ACHN (cell line): ENCODE measurements around the gene PSMA2.
A peak's percentile ranks its signal among the peaks of the same experiment; 100 is the strongest.

Experiments
- DNase-seq: peaks from one replicate; pipeline ENCODE4 v3.0.0-alpha.2; 2015
- in situ Hi-C: cut with HindIII; loops from 2 replicates; pipeline ENCODE4 v1.10.0; 2017; ENCODE audit warnings: low sequenced_read_pairs, low pct_ligation_motif_present, low pct_unique_long_range_greater_than_20kb

PSMA2 gene

DNA sequence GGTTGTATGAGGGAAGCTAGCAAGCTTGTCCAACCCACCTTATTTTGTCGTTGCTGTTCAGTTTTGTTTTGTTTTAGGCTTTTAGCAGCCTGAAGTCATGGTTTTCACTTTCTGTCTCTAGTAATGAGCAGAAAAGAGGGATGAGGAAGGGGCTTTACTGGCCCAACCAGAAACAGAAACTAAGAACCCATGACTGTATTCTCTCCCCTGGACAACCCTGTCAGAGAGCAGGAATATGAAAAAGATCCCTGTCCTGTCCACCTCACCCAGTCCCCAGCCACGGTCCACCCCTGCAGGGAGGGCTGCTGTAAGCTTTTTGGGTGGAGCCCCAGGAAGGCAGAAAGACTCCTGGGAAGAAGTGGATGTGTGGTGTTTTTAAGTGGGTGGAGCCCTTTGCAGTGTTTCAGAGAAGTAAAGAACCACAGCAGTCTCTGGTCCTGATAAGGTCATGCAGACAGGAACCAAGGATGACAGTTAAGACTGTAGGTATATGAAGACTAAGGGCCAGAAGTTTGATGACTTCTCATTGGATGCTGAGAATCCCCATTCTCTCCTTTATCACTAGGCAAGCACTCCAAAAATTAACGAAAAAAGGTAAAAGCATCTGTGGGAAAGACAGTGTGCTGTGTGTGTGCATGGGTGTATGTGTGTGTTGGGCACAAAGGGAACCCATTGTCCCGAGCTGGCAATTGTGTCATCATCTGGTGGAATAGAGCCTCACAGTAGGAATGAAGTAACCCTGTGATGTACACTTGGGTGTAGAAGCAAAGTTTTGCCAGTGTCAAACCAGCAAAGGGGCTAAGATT, 14.1 kb upstream of the PSMA2 start:
- DNase-seq, result no peak
- in situ Hi-C loops, result no loop called here

DNA sequence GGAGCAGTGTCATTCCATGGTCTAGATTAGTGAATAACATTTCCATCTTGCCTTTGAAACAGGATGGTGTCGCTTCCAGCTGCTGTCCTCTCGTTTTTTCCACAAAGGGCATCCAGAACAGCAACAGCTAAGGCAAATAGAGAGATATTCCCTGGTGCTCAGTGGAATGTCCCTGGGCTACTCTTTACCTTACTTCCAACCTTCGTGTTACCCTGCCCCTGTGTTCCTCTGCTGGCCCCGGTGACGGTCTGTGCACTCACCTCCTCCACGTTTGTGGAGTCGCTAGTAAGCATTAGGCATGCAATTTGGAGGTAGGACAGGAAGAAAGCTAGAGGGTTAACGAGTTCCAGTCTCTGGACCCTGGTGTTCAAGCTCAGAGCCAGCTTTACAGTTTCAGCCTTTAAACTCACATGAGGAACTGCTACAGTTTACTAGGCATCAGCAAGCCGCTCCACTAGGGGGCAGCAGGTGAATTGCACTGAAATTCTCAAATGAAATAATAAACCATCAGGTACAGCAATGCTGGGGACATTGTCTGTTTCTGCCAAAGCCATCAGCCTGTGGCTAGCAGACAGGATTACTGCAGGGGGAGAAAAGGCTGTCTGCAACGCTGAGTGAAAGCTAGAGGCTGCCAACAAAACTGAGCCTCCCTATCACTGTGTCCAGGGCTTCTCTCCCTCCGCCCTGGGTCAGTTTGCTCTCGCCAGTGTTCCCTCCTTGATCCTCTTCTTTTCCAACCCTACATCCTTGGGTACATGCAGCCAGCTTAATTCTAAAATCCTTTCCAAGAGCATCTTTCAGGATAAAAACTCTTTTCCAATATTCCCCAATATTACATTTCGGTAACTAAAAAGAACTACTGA, 9.2 kb upstream of the PSMA2 start:
- in situ Hi-C loops, result no loop called here
- peak; percentile 73 for DNase-seq

DNA sequence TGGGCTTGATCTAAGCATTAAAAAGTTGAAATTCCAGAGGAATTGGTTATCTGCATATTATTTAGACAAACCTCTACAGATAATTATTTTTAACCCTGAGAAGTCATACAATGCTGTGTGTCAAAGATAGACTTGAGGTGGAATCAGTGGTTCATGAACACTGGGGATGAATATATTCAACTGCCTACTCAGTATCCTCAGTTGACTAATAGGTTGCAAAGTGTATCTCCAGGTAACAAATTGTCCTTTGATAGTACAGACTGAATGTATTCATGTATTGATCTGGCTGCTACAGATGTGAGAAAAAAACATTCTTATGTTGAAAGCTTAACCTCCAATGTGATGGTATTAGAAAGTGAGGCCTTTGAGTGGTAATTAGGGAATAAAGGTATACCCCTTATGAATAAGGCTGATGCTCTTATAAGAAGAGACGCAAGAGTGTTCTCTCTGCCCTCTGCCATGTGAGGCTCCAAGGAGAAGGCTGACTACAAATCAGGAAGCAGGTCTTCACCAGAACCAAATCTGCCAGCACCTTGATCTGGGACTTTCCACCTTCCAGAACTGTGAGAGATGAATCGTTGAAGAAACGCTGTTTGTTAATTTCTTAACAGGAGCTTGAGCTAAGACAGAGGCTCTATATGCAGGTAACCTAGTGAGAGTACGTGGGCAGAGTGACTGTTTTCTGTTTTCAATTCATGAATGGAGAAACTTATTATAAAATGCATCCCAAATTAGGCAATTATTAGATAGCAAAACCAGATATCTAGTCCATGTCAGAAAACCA, 7.7 kb upstream of the PSMA2 start:
- DNase-seq, result no peak
- in situ Hi-C loops, result no loop called here

DNA sequence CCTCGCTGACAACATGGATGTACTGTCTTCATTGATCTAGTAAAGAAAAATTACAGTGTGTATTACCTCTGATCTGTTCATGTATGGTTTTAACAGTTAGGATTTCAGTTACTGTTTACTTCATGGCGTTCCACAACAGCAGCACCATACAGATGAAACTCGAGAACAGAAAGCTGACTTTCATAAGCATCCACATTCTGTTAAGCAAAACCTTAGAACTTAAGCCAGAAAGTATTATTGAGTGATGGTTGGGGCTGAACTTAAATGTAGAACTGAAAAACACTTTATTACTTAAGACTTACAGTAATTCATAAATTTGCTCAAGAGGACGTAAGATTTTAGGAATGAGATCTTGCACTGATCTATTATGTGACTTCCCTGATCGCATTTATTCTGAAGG, 3.9 kb upstream of the PSMA2 start:
- no peak for DNase-seq
- in situ Hi-C loops, result no loop called here

DNA sequence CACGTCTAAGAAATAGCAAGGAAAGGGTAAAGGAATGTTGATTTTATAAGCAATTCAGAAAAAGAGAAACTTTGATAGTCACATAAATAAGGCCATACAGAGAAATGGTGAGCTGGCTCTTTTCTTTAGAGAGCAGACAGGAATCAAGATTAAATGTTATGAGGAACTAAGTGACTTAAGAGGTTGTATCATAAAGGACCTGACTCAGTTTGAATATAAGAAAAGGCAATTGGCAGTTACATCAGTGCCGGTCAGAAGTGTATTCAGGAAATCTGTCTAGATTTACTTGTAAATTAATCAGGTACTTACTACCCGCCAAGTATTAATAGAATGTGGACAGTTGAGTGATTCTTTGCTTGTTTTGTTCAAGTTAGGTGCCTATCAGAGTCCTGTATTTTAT, 2.3 kb upstream of the PSMA2 start:
- in situ Hi-C loops, result no loop called here
- no peak for DNase-seq

DNA sequence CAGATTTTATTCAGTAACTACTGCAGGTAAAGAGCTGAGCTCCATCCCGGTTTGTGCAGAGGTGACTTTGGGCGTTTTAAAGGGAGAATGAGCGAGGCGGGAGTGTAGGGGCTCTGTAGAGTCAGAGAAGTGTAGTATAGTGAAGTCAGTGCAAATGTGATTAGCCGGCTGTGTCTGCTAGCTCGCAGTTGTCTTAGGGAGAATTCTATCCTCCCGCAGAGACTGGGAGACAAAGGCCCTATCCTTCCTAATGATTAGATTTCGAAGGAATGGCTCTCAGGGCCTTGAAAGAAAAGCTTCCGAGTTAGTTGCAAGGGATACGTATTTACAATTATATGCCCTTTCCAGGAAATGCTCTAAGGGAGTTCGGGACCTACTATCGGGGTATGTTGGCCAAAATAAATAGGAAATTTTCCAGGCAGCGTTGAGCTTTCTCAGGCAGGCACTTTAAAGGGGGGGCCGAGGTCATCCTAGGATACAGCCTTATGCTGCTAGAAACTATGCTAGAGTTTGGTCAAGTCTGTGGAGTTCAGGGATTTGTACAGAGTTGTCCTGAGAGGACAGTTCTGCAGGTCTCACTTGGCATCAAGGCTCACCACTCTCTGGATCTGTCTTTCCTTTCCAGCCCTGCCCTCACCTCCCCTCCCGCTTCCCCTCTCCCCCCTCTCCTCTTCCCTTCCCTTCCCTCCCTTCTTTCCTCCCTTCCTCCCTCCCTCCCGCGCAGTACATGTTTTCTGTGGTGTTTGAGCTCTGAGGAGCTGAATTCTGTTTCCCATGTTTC, 1.0 kb upstream of the PSMA2 start:
- peak; percentile 55 for DNase-seq
- in situ Hi-C loops, result no loop called here

DNA sequence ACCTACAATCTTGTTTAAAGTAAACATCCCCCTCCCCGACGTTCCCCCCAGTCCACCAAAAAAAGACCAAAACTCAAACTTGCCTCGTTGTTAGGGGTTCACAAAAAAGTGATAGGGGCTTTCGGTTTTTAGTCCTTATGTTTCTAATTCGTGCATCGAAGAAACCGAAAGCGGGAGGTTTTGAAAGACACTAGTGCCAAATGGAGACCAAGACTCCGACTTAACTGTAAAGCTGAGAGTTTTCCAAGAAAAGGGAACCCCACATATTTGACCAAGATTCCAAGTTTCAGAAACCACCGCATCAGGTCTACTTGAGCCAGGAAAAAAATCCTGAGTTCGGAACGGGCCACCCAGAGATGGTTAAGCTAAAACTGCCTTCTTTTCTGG, 534 bp downstream of the PSMA2 start:
- in situ Hi-C loops, result no loop called here
- peak; percentile 44 for DNase-seq

DNA sequence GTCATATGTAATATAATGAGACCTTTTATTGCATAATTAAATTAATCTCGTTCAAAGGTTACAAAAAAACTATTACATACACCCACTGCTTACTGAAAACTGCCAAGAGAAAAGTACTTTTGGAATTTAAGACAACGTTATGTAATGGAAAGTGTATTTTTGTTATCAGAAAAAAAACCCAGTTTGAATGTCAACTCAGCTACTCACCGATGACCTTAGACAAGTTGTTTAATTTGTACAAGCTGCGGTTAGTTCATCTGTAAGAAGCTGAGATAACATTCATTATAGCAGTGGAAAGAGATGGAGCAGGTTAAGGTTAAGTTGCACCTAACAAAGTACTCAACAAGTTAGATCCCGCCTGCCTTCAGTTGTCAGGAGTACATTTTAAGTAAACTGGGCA, 1.1 kb downstream of the PSMA2 start:
- in situ Hi-C loops, result no loop called here
- DNase-seq, result no peak

DNA sequence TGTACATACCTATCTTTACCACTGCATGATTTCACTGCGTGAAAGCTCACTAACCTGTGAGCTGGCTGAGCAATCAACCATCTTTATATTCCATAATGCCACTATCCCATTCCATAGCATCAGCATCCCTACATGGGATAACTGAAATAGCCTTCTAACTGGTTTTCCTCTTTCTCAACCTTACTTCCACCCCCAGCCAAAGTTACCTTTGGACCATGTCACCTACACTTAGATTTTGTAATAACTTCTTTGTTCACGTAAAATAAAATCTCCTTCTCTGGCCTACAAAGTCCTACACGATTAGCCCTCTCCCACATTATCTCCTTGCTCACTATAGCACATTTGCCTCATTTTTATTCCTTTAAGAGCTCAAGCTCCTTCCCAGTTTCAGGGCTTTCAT, 2.5 kb downstream of the PSMA2 start:
- no peak for DNase-seq
- in situ Hi-C loops, result no loop called here

DNA sequence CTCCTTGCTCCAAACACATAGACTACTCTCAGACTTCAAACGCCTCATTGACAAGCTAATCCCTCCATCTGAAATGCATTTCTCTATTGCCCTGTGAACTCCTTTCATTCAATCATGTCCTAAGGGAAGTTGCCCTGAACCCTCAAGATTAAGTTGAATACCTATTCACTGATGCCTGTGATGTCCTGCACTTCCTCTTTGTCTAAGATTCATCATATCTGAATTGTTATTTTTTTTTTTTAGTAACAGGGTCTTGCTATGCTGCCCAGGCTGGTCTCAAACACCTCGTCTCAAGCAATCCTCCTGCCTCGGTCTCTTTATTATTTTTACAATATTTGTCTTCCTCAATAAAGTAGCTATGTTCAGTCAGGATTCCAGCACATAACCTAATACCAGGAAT, 3.2 kb downstream of the PSMA2 start:
- no peak for DNase-seq
- in situ Hi-C loops, result no loop called here

DNA sequence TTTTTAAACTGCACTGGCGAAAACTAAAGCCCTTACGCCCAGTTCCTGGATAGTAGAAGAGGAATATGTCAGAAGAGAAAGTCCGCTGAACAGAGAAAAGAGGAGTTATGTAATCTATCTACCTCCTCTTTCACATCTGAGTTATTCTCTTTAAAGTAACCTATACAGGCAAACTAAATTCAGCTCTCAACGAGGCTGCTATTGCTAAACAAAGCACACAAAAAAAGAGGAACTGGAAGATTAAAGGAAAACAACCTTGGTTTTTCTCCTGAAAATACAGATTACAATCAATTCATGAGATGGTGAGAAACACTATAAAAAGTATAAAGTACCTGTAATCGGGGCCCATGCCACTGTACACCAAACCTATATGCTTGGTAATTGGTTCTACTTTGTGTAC, 5.8 kb downstream of the PSMA2 start:
- no peak for DNase-seq
- in situ Hi-C loops, result no loop called here

DNA sequence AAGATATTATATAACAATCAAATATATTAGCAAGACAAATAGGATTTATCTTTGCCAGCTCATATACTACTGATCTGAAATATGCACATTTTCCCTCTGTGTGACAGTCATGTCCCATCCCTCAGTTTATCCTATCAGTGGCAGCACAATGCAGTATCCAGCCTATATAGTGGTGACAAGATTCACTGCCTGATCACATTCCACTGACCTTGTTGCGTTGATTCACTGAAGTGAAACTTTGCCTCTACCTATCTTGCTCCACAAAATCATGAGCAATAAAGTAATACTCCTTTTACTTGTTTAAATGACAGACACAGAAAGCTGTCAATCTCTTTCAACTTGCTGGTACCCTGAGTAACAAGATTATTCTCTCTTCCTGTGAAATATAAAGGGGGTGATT, 6.3 kb downstream of the PSMA2 start:
- in situ Hi-C loops, result no loop called here

DNA sequence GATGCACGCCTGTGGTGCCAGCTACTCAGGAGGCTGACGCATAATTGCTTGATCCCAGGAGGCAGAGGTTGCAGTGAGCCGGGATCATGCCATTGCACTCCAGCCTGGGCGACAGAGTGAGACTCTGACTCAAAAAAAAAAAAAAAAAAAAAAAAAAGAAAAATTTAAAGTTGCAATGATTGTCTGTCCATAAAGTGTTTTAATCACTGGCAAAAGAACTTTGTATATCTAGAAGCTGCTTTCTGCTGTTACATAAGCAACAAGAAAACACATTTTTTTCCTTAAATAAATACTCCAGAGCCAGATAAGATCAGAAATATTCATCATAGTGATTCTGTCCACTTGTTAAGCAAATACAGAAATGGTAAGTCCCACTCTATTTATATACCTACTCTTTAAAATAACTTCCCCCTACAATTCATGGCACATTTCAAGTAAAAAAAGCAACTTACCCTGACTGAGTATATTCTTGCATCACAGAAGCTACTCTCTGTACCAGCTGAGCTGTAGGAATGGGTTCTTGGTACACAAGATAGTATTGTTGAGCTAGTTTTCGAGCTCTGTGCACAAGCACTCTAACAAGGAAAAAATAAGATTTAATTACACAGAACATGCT, 7.6 kb downstream of the PSMA2 start:
- no peak for DNase-seq
- in situ Hi-C loops, result no loop called here

More for the DNA sequence above, 6.3 kb downstream of the PSMA2 start:
- no peak for DNase-seq

DNA sequence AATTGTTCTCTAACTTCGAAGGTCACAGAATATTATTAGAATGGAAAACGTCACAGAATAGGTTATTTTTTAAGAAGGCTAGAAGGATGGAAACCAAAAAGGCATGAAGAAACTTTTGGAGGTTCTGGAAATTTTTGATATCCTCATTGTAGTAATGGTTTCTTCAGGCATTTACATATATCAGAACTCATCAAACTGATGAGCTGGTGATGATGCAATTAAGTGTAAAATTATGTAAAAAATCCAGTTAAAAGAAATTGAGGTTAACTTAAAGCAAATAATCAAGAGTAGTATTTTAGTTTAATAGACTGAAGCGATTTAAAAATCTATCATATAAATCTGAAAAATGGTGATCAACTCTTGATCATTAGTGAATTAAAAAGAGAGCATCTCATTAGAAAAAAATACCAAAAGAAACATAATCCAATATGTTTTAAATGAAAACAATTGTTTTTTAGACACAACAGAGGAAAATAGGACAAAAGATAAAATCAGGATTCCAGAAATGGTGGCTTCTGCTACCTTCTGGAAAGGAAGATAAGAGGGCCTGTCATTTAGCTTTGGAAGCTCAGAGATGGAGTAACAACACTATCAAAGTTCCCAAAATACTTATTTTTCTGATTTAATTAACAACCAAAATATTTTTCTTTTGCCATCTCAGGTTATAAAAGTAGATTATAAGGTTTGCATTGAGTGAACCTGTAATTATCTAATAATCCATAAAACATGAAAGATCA, 9.8 kb downstream of the PSMA2 start:
- in situ Hi-C loops, result no loop called here
- no peak for DNase-seq

DNA sequence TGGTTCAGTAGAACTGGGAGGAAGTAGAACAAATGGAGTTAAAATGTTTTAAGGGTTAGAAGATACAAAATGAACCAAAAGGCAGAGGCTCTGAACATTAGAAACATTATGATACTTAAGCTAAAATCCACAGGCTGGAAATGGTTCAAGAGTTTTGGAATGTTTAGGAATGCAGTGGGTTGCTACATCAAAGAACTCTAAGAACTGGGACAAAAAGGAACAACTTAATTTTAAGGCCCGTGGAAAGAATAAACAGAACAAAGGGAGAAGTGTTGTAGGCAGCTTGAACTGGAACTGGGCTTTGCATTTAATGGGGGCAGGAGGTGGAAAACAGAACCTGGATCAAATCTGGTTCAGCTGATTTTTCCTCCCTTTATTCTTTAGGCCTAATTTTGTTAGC, 16.6 kb downstream of the PSMA2 start:
- no peak for DNase-seq

DNA sequence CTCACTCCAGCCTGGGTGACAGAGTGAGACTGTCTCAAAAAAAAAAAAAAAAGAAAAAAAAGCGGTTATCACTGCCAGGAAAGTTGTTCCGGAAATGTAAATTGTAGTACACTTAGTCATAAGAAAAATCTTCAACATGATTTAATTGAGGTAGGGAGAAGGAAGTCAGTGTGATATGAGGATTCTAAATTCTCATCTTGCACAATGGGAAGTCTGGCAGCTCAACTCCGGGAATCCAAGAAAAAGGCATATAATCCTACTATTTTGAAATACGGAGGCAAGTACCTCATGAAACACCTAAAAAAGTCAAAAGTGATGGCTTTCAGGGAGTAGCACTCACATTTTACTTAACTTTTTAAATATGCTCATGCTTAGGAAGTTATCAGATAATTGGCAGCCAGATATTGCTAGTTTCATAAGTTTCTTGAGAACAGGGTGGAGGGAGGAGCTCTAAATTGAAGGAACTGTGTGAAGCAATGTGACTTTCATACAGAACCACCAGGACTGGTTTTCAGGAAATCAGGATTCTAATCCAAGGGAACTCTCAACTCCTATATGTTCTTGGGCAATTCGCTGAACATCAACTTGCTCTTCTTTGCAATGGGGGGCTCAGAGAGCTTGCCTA, 17.4 kb downstream of the PSMA2 start:
- no peak for DNase-seq
- in situ Hi-C loops, result no loop called here

More for the DNA sequence above, 16.6 kb downstream of the PSMA2 start:
- in situ Hi-C loops, result no loop called here

DNA sequence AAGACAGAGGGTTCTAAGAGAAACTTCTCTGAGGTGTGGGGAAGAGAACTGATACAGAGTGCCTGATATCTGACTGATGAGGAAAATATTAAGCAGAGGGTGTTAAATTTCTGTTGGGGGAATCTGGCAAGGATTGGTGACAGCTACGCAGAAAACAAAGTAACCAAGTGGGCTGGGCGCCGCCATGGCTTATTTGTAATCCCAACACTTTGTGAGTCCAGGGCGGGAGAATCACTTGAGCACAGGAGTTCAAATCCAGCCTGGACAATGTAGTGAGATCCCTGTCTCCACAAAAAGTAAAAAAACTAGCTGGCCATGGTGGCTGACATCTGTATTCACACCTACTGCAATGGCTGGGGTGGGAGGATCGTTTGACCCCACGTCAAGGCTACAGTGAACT, 18.0 kb downstream of the PSMA2 start:
- in situ Hi-C loops, result no loop called here
- DNase-seq, result no peak
